Measurements from ENCODE around the gene SEPTIN7.

DNA sequence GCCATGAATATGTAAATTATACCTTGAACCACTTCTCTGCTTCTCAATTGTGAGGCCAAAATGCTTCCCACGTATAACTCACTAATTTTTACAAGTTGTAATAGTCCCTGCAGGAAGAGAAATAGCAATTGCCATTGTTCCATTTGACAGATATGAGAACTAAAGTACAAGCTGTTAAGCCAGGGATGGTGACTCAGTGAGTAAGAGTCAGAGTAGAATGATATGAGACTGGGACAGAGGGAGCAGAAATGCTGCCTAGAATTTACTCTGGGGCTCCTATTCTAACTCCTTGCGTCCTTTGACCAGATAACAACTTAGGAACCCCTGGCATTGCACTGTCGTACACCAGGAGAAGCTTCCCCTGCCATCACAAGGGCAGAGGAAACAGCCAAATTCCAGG lies 45.1 kb upstream of the SEPTIN7 start:
- TF ChIP-seq, protein P1, sequence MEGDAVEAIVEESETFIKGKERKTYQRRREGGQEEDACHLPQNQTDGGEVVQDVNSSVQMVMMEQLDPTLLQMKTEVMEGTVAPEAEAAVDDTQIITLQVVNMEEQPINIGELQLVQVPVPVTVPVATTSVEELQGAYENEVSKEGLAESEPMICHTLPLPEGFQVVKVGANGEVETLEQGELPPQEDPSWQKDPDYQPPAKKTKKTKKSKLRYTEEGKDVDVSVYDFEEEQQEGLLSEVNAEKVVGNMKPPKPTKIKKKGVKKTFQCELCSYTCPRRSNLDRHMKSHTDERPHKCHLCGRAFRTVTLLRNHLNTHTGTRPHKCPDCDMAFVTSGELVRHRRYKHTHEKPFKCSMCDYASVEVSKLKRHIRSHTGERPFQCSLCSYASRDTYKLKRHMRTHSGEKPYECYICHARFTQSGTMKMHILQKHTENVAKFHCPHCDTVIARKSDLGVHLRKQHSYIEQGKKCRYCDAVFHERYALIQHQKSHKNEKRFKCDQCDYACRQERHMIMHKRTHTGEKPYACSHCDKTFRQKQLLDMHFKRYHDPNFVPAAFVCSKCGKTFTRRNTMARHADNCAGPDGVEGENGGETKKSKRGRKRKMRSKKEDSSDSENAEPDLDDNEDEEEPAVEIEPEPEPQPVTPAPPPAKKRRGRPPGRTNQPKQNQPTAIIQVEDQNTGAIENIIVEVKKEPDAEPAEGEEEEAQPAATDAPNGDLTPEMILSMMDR (IDR thresholded peaks at IDR 0.05; ENCODE audit: insufficient read depth, low read depth, low read length), result no peak
- TF ChIP-seq EZH2 (IDR thresholded peaks at IDR 0.05; ENCODE audit: insufficient read depth, low read length), result no peak

All from astrocyte (in vitro differentiated cells and primary cell).